Fibroblast of lung (primary cell): ENCODE data around the gene TLCD3B.

Experiments
- CTCF ChIP-seq, 2 donors: IDR thresholded peaks in 1 of 2; conservative IDR thresholded peaks in 1 of 2; 1 replicate in 1 of 2; 2 replicates in 1 of 2; pipeline ENCODE4 v1.5.1; 2011 to 2012; ENCODE audit warnings: low read length in 2 of 2, control low read depth in 1 of 2, inconsistent platforms in 1 of 2, low read depth in 1 of 2, mild to moderate bottlenecking in 1 of 2
- EZH2 ChIP-seq: IDR thresholded peaks from 2 replicates; pipeline ENCODE4 v1.5.1; 2012; ENCODE audit warnings: low read length, control low read depth, mild to moderate bottlenecking; ENCODE audit errors: missing control alignments

- no peak for TF ChIP-seq CTCF (conservative IDR thresholded peaks at IDR 0.05 in 1 of 2, IDR thresholded peaks at IDR 0.05 in 1 of 2; ENCODE audit: low read depth in 1 of 2, low read length in 2 of 2)
- TF ChIP-seq EZH2 = no peak
Measured at GRCh38 chr16:29984764-29985147, 46.3 kb downstream of the TLCD3B start.
